Measurements from ENCODE around the gene SNU13. TPM values are rescaled to one million over a fixed set of nuclear protein-coding genes. Genes with fewer than 3 reads are reported as not detected.
A peak's percentile ranks its signal among the peaks of the same experiment; 100 is the strongest.
"Not testable (repeated sequence)": the region's sequence is repeated elsewhere in the genome, so short reads cannot be mapped to it uniquely, and the experiment has no call there.

SNU13 gene
- total RNA-seq, 2 donors from 2014 or later: 120 to 148 TPM

DNA sequence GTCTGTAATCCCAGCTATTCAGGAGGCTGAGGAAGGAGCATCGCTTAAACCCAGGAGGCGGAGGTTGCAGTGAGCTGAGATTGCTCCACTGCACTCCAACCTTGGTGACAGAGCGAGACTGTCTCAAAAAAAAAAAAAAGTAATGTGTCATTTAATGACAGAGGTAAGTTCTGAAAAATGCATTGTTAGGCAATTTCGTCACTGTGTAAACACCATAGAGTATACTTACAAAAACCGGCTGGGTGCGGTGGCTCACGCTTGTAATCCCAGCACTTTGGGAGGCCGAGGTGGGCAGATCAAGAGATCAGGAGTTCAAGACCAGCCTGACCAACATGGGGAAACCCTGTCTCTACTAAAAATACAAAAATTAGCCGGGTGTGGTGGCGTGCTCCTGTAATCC is 16.6 kb downstream of the SNU13 start:
- H3K9me3 ChIP-seq (ENCODE audit: control insufficient read depth, low read length, poor library complexity, severe bottlenecking); ATAC-seq; DNase-seq; H3K4me3 Mint-ChIP-seq; H3K27me3 Mint-ChIP-seq: not testable (repeated sequence)
- Mint-ChIP-seq H3K36me3 (ENCODE audit: low read depth) (peaks cover 10% of the 10 kb centered on the region), H3K27ac (peak overlapping the region; percentile 29), H3K4me1 (peaks cover 15% of the 10 kb centered on the region)

DNA sequence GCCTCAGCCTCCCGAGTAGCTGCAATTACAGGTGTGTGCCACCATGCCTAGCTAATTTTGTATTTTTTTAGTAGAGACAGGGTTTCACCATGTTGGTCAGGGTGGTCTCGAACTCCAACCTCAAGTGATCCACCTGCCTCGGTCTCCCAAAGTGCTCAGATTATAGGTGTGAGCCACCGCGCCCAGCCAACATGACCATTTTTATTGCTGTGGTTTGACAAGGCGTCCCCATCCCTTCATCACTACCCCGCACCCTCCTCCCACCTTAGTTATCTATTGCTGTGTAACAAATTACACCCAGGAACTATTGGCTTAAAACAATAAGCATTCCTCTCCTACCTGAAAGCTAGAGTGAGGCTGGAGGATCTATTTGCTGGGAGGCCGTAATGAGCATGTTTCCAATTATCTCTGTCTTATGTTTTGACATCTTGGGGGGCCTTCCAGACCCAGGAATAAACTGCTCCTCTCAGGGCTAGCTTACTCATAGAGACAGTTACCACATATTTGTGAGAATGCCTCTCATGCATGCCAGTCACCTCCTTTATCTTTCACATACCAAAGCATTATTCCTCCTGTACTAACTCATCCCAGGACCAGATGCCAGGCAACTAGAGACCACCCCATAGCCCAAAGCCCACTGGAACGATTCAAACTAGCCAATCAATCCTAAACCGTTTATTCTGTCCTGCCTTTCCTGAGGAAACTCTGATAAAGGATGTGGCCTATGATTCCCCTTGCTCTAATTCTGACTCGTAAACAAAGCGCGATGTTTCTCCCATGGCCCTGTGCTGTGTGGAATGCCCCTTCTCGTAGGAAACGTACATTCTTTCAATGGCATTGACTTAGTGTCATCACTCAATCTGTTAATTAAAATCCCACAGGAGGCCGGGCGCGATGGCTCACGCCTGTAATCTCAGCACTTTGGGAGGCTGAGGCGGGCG is 19.4 kb downstream of the SNU13 start:
- H3K9me3 ChIP-seq (ENCODE audit: control insufficient read depth, low read length, poor library complexity, severe bottlenecking): no peaks in the 10 kb centered on the region
- peaks cover 2% of the 10 kb centered on the region for H3K36me3 Mint-ChIP-seq (ENCODE audit: low read depth)
- peaks cover 9% of the 10 kb centered on the region for H3K4me1 Mint-ChIP-seq
- no peaks in the 10 kb centered on the region for H3K27me3 Mint-ChIP-seq
- ATAC-seq (no peak), DNase-seq (no peak)
- peak overlapping the region; percentile 97 for H3K27ac Mint-ChIP-seq
- no peak overlapping the region for H3K4me3 Mint-ChIP-seq

DNA sequence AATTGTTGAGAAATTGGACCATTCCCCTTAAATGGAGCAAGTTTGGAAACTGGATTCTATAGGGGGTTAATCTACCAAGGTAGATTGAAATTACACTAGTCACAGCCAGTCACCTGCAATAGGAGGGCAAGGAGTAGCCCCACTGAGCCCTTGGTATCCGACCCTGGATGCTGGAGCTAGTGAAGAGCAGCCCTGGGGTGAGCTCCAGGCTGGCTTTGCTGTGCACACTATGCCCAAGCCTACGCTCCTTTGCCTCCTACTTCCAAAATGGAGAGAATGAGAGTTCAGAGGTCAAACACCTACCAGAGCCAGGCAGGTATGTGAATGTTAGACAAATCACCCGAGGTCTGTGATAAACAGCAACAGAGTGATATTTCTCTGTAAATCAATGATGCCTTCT is 23.7 kb downstream of the SNU13 start:
- H3K4me3 Mint-ChIP-seq: no peak overlapping the region
- H3K27ac Mint-ChIP-seq: peak overlapping the region; percentile 85
- H3K36me3 Mint-ChIP-seq (ENCODE audit: low read depth): peaks cover 11% of the 10 kb centered on the region
- no peaks in the 10 kb centered on the region for H3K9me3 ChIP-seq (ENCODE audit: control insufficient read depth, low read length, poor library complexity, severe bottlenecking)
- H3K4me1 Mint-ChIP-seq: peaks cover 9% of the 10 kb centered on the region
- H3K27me3 Mint-ChIP-seq: no peaks in the 10 kb centered on the region
- ATAC-seq (no peak), DNase-seq (no peak)

DNA sequence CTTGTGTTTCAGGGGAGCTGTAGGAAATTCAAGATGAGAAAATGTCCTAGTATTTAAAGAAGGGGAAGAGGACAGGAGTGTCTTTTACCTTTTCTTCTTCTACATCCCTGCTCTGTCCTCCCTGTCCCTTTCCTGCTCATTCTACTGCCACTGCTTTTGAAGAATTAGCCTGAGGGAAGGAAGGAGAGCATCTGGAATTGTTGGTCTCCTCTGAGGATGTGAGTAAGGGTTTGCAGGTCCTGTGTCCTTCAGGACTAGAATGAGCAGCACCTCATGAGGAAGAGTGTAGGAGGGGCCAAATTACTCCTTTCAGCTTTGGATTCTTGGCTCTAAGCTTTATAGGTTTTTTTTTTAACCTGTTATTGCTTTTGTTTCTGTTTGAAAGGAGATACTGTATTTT is 24.2 kb downstream of the SNU13 start:
- peaks cover 9% of the 10 kb centered on the region for H3K4me1 Mint-ChIP-seq
- H3K9me3 ChIP-seq (ENCODE audit: control insufficient read depth, low read length, poor library complexity, severe bottlenecking): no peaks in the 10 kb centered on the region
- H3K27me3 Mint-ChIP-seq: no peaks in the 10 kb centered on the region
- no peak for DNase-seq
- no peak overlapping the region for H3K4me3 Mint-ChIP-seq
- H3K36me3 Mint-ChIP-seq (ENCODE audit: low read depth): peaks cover 11% of the 10 kb centered on the region
- ATAC-seq: no peak
- peak overlapping the region; percentile 85 for H3K27ac Mint-ChIP-seq

DNA sequence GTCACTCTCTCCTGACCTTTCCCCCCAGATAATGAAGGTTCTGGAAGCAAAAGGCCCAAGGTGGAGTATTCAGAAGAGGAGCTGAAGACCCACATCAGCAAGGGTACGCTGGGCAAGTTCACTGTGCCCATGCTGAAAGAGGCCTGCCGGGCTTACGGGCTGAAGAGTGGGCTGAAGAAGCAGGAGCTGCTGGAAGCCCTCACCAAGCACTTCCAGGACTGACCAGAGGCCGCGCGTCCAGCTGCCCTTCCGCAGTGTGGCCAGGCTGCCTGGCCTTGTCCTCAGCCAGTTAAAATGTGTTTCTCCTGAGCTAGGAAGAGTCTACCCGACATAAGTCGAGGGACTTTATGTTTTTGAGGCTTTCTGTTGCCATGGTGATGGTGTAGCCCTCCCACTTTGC is 25.1 kb downstream of the SNU13 start:
- Mint-ChIP-seq H3K27ac (peak overlapping the region; percentile 85), H3K36me3 (ENCODE audit: low read depth) (peaks cover 11% of the 10 kb centered on the region)
- ATAC-seq: not testable (repeated sequence)

DNA sequence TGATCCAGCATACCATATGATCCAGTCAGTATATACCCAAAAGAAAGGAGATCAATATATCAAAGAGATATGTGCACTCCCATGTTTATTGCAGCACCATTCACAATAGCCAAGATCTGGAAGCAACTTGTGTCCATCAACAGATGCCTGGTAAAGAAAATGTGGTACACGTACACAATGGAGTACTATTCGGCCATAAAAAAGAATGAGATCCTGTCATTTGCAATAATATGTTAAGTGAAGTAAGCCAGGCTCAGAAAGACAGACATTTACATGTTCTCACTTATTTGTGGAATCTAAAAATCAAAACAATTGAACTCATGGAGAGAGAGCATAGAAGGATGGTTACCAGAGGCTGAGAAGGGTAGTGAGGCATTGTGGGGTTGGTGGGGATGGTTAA is 27.0 kb downstream of the SNU13 start:
- no peaks in the 10 kb centered on the region for H3K27me3 Mint-ChIP-seq
- no peak overlapping the region for H3K27ac Mint-ChIP-seq
- H3K4me1 Mint-ChIP-seq: peaks cover 4% of the 10 kb centered on the region
- ATAC-seq (no peak), DNase-seq (no peak)
- peaks cover 11% of the 10 kb centered on the region for H3K36me3 Mint-ChIP-seq (ENCODE audit: low read depth)
- H3K4me3 Mint-ChIP-seq: no peak overlapping the region
- H3K9me3 ChIP-seq (ENCODE audit: control insufficient read depth, low read length, poor library complexity, severe bottlenecking): no peaks in the 10 kb centered on the region

More for the DNA sequence above, 25.1 kb downstream of the SNU13 start:
- H3K4me1 Mint-ChIP-seq; H3K9me3 ChIP-seq (ENCODE audit: control insufficient read depth, low read length, poor library complexity, severe bottlenecking); H3K27me3 Mint-ChIP-seq; DNase-seq: not testable (repeated sequence)
- H3K4me3 Mint-ChIP-seq: peak overlapping the region; percentile 28

DNA sequence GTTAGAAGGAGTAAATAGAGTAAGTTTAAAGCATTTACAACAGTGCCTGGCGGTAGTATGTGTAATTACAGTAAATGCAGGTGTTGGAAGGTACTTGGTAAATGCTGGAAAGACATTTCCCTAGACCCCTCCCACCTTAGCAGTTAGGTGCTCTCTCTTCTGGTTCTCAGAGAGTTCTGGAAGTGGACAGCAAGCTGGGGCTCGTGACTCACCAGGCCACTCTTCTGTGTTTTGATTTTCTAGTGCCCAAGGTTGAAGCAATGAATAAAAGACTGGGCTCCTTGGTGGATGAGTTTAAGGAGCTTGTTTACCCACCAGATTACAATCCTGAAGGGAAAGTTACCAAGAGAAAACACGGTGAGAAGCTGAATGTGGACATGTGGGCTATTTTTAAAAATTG is 27.6 kb downstream of the SNU13 start:
- DNase-seq: no peak
- Mint-ChIP-seq H3K27ac (no peak overlapping the region), H3K36me3 (ENCODE audit: low read depth) (peaks cover 11% of the 10 kb centered on the region), H3K4me3 (no peak overlapping the region), H3K4me1 (peaks cover 2% of the 10 kb centered on the region), H3K27me3 (no peaks in the 10 kb centered on the region)
- no peak for ATAC-seq
- H3K9me3 ChIP-seq (ENCODE audit: control insufficient read depth, low read length, poor library complexity, severe bottlenecking): no peaks in the 10 kb centered on the region

DNA sequence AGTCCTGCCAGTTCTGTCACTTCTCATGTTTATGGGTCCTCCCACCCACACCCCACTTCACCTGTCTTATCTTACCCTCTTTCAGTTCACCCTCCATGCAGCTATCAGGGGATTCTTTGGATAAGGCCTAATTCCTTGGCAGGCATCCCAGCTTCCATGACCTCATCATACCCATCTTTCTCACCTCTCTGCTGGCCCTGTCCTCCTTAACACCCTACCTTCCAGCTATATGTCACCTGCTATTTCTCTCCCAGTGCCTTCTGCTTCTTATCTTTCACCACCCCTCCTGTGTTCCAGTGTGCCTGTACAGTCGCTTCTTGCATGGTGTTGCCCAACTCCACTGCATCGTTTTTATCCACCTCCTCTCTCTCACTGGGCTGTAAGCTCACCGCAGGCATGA is 28.3 kb downstream of the SNU13 start:
- no peaks in the 10 kb centered on the region for H3K9me3 ChIP-seq (ENCODE audit: control insufficient read depth, low read length, poor library complexity, severe bottlenecking)
- ATAC-seq (no peak), DNase-seq (no peak)
- Mint-ChIP-seq H3K36me3 (ENCODE audit: low read depth) (peaks cover 11% of the 10 kb centered on the region), H3K27ac (no peak overlapping the region), H3K4me3 (peak overlapping the region; percentile 67), H3K4me1 (peaks cover 2% of the 10 kb centered on the region), H3K27me3 (no peaks in the 10 kb centered on the region)

DNA sequence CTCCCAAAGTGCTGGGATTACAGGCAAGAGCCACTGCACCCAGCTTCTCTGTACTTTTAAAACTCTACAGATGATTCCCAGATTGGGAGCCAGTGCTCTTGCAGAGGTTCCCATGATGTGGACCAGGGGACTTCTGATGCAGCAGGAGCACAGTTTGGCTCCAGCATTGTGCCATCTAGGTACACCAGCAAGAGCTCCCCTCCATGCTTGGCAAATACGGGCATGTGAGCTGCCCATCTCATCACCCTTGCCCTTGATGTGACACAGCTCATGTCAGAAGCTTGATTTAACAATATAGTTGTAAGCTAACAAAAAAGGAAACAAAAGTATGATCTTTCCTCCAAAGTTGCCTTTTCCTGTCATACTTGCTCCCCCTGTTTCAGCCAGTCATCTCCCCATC is 28.7 kb downstream of the SNU13 start:
- ATAC-seq: no peak
- peaks cover 2% of the 10 kb centered on the region for H3K4me1 Mint-ChIP-seq
- no peaks in the 10 kb centered on the region for H3K9me3 ChIP-seq (ENCODE audit: control insufficient read depth, low read length, poor library complexity, severe bottlenecking)
- no peak overlapping the region for H3K27ac Mint-ChIP-seq
- H3K36me3 Mint-ChIP-seq (ENCODE audit: low read depth): peaks cover 11% of the 10 kb centered on the region
- no peak for DNase-seq
- H3K27me3 Mint-ChIP-seq: no peaks in the 10 kb centered on the region
- H3K4me3 Mint-ChIP-seq: peak overlapping the region; percentile 67

DNA sequence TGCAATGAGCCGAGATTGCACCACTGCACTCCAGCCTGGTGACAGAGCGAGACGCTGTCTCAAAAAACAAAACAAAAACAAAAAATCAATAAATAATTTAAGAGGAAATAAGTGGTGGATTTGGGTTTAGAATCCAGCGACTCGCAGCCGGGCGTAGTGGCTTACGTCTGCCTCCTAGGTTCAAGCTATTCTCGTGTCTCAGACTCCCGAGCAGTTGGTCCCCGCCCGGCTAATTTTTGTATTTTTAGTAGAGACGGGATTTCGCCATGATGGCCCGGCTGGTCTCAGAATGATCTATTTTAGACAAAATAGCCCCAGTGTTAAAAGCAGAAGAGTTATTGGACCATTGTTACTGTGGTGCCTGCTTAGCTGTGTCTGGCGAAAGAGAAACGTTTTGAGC is 29.8 kb downstream of the SNU13 start:
- ATAC-seq (no peak), DNase-seq (no peak)
- Mint-ChIP-seq H3K4me3 (no peak overlapping the region), H3K4me1 (peaks cover 2% of the 10 kb centered on the region), H3K27me3 (no peaks in the 10 kb centered on the region), H3K36me3 (ENCODE audit: low read depth) (peaks cover 11% of the 10 kb centered on the region), H3K27ac (peak overlapping the region; percentile 57)
- H3K9me3 ChIP-seq (ENCODE audit: control insufficient read depth, low read length, poor library complexity, severe bottlenecking): no peaks in the 10 kb centered on the region

DNA sequence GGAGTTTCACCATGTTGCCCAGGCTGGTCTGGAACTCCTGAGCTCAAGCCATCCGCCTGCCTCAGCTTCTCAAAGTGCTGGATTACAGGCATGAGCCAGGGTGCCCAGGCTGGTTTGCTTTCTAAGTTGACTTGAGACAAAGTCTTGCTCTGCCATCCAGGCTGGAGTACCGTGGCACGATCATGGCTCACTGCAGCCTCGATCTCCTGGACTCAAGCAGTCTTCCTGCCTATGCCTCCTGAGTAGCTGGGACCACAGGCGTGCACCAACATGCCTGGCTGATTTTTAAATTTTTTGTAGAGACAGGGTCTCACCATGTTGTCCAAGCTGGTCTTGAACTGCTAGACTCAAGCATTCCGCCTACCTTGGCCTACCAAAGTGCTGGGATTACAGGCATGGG is 31.0 kb downstream of the SNU13 start:
- no peak for DNase-seq
- no peaks in the 10 kb centered on the region for H3K9me3 ChIP-seq (ENCODE audit: control insufficient read depth, low read length, poor library complexity, severe bottlenecking)
- peak overlapping the region; percentile 57 for H3K27ac Mint-ChIP-seq
- no peak for ATAC-seq
- peaks cover 11% of the 10 kb centered on the region for H3K36me3 Mint-ChIP-seq (ENCODE audit: low read depth)
- peak overlapping the region; percentile 33 for H3K4me3 Mint-ChIP-seq
- peaks cover 2% of the 10 kb centered on the region for H3K4me1 Mint-ChIP-seq
- no peaks in the 10 kb centered on the region for H3K27me3 Mint-ChIP-seq

DNA sequence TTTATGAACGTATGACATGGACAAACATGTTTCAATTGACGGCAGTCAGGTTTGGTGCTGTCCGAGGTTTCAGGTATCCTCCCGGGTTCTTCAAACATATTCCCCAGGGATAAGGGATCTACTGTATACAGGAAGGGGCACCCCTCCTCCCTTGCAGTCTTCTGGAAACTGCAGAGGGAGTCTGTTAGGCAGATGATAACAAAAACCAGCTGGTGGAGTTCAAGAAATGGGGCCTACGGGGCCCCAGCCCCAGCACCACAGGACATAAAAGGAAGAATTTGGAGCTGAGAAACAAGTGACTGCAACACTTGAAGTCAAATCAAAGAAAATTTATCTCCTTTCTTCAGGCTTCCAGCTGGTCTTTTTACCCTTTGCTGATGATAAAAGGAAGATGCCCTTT is 32.1 kb downstream of the SNU13 start:
- peaks cover 7% of the 10 kb centered on the region for H3K36me3 Mint-ChIP-seq (ENCODE audit: low read depth)
- no peak for DNase-seq
- H3K4me3 Mint-ChIP-seq: no peak overlapping the region
- H3K9me3 ChIP-seq (ENCODE audit: control insufficient read depth, low read length, poor library complexity, severe bottlenecking): no peaks in the 10 kb centered on the region
- H3K27ac Mint-ChIP-seq: no peak overlapping the region
- H3K4me1 Mint-ChIP-seq: peaks cover 2% of the 10 kb centered on the region
- H3K27me3 Mint-ChIP-seq: no peaks in the 10 kb centered on the region
- ATAC-seq: no peak

DNA sequence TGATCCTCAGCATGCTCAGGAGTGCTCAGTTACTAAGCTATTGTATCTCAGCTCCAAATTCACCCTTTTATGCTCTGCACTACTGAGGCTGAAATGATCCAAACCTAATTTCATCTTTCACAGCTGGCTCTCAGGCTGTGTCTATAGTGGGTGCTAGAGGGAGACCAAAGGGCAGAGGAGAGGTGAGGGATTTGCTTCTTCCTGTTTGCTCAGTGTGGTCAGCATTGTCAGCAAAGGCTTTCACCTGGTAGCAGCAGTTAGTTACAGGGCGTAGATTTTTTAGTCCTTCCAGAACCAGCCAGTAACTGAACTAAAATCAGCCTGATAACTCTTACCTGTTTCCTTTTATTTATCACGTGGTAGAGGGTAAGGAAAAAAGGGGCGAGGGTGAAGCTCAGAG is 34.3 kb downstream of the SNU13 start:
- no peak overlapping the region for H3K4me3 Mint-ChIP-seq
- ATAC-seq (no peak), DNase-seq (no peak)
- no peaks in the 10 kb centered on the region for H3K4me1 Mint-ChIP-seq
- H3K27me3 Mint-ChIP-seq: no peaks in the 10 kb centered on the region
- no peaks in the 10 kb centered on the region for H3K9me3 ChIP-seq (ENCODE audit: control insufficient read depth, low read length, poor library complexity, severe bottlenecking)
- peak overlapping the region; percentile 9 for H3K27ac Mint-ChIP-seq
- H3K36me3 Mint-ChIP-seq (ENCODE audit: low read depth): no peaks in the 10 kb centered on the region

DNA sequence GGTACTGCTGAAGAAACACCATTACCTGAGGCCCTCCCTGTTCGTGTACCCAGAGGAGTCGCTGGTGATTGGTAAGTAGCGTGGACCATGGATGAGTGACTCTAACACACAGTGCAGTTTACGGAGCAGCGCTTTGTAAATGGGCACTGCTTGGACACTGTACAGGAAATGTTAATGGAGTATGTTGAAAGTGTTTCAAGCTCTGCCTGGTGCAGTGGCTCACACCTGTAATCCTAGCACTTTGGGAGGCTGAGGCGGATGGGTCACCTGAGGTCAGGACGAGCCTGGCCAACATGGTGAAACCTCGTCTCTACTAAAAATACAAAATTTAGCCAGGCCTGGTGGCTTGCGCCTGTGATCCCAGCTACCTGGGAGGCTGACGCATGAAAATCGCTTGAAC is 37.8 kb downstream of the SNU13 start:
- no peak overlapping the region for H3K27ac Mint-ChIP-seq
- no peaks in the 10 kb centered on the region for H3K36me3 Mint-ChIP-seq (ENCODE audit: low read depth)
- H3K4me1 Mint-ChIP-seq: no peaks in the 10 kb centered on the region
- ATAC-seq (no peak), DNase-seq (no peak)
- H3K9me3 ChIP-seq (ENCODE audit: control insufficient read depth, low read length, poor library complexity, severe bottlenecking): no peaks in the 10 kb centered on the region
- no peaks in the 10 kb centered on the region for H3K27me3 Mint-ChIP-seq
- H3K4me3 Mint-ChIP-seq: no peak overlapping the region
